SK-N-SH (cell line): ENCODE data around the gene WDR26.

Experiments used
- EP300 ChIP-seq, 2 experiments: IDR thresholded peaks; 2 replicates each; pipeline versions ENCODE4 v1.4.0 to v1.6.1; 2012; ENCODE audit warnings: borderline replicate concordance in 1 of 2, low read depth in 1 of 2, low read length in 1 of 2
- EZH2phosphoT487 ChIP-seq: fragments of 200-600 bp; sonication (generic); IDR thresholded peaks from 2 replicates; pipeline ENCODE4 v1.6.1; 2017; ENCODE audit warnings: low read depth, mixed run types, mild to moderate bottlenecking, antibody characterized with exemption, moderate library complexity, borderline replicate concordance
- IRF3 ChIP-seq: fragments of 150-350 bp; IDR thresholded peaks from 2 replicates; pipeline ENCODE4 v1.6.1; 2016; ENCODE audit warnings: mild to moderate bottlenecking, low read depth, low read length
- MEF2A ChIP-seq: IDR thresholded peaks from 2 replicates; pipeline ENCODE4 v1.4.0; 2012; ENCODE audit warnings: low read depth, borderline replicate concordance
- POLR2AphosphoS5 ChIP-seq: IDR thresholded peaks from 2 replicates; pipeline ENCODE4 v1.6.1; 2012; ENCODE audit warnings: low read depth, low read length
- RAD21 ChIP-seq: IDR thresholded peaks from 2 replicates; pipeline ENCODE4 v1.6.1; 2012; ENCODE audit warnings: mild to moderate bottlenecking, low read length
- ZBTB33 ChIP-seq: IDR thresholded peaks from 2 replicates; pipeline ENCODE4 v1.4.0; 2012; ENCODE audit warnings: low read depth, borderline replicate concordance
- TF ChIP-seq, protein P1 (sequence below): fragments of 200-600 bp; sonication (generic); IDR thresholded peaks from 2 replicates; pipeline ENCODE4 v1.6.1; 2017; ENCODE audit warnings: antibody characterized with exemption, mild to moderate bottlenecking, moderate library complexity

- TF ChIP-seq RAD21 (no peak), EP300 (IDR thresholded peaks at IDR 0.05; ENCODE audit: borderline replicate concordance in 1 of 2, low read depth in 1 of 2, low read length in 1 of 2) (no peak), IRF3 (no peak), ZBTB33 (no peak), MEF2A (no peak), EZH2phosphoT487 (no peak), POLR2AphosphoS5 (no peak)
- TF ChIP-seq, protein P1, sequence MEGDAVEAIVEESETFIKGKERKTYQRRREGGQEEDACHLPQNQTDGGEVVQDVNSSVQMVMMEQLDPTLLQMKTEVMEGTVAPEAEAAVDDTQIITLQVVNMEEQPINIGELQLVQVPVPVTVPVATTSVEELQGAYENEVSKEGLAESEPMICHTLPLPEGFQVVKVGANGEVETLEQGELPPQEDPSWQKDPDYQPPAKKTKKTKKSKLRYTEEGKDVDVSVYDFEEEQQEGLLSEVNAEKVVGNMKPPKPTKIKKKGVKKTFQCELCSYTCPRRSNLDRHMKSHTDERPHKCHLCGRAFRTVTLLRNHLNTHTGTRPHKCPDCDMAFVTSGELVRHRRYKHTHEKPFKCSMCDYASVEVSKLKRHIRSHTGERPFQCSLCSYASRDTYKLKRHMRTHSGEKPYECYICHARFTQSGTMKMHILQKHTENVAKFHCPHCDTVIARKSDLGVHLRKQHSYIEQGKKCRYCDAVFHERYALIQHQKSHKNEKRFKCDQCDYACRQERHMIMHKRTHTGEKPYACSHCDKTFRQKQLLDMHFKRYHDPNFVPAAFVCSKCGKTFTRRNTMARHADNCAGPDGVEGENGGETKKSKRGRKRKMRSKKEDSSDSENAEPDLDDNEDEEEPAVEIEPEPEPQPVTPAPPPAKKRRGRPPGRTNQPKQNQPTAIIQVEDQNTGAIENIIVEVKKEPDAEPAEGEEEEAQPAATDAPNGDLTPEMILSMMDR = no peak
These were observed 95.1 kb downstream of the WDR26 start for GRCh38 chr1:224339442-224340033.
